H1 (cell line): ENCODE measurements around the gene PET100. TPM values are rescaled to one million over a fixed set of nuclear protein-coding genes. Genes with fewer than 3 reads are reported as not detected.

Experiments used
- CTCF ChIA-PET: fragments of 300-600 bp; sonication (Branson Sonifier 250); formaldehyde crosslinking; loops from one replicate; lab custom pipeline; 2021; ENCODE audit not compliant: partially characterized antibody; lab: Charles Lee
- POLR2A ChIA-PET: fragments of 300-600 bp; sonication (Branson Sonifier 250); formaldehyde crosslinking; loops from one replicate; lab custom pipeline; 2021; ENCODE audit warnings: inconsistent platforms; ENCODE audit not compliant: partially characterized antibody; lab: Charles Lee
- DNase-seq, 2 experiments: peaks; one replicate each; pipeline versions ENCODE4 v3.0.0 to v3.0.0-alpha.2; 2010 to 2022; ENCODE audit warnings: low spot score in 2 of 2, low read depth in 1 of 2, mixed read lengths in 1 of 2
- FAIRE-seq: peaks from 2 replicates; lab custom pipeline; 2011; peaks lifted over from hg19 to GRCh38; lab: Jason Lieb, UNC
- H2AFZ ChIP-seq: 2 replicates; pipeline ENCODE4 v1.8.1; 2012; ENCODE audit warnings: low read length, inconsistent platforms
- H2AK5ac ChIP-seq: 2 replicates; pipeline ENCODE4 v1.6.1; 2013; ENCODE audit warnings: low read depth, low read length
- H2BK120ac ChIP-seq: replicated peaks from 2 replicates; pipeline ENCODE3; 2013; ENCODE audit warnings: low read depth, low read length, inconsistent platforms
- H2BK12ac ChIP-seq: 2 replicates; pipeline ENCODE4 v1.6.1; 2013; ENCODE audit warnings: low read depth, low read length
- H2BK15ac ChIP-seq: 2 replicates; pipeline ENCODE4 v1.6.1; 2013; ENCODE audit warnings: low read length
- H2BK20ac ChIP-seq: 2 replicates; pipeline ENCODE4 v1.6.1; 2013; ENCODE audit warnings: low read length
- H2BK5ac ChIP-seq: 2 replicates; pipeline ENCODE4 v1.6.1; 2013; ENCODE audit warnings: low read depth, low read length
- H3K14ac ChIP-seq: 2 replicates; pipeline ENCODE4 v1.6.1; 2013; ENCODE audit warnings: inconsistent platforms; ENCODE audit not compliant: insufficient read length
- H3K18ac ChIP-seq: 2 replicates; pipeline ENCODE4 v1.6.1; 2013; ENCODE audit warnings: low read length; ENCODE audit errors: extremely low read depth
- H3K23ac ChIP-seq: 2 replicates; pipeline ENCODE4 v1.6.1; 2013; ENCODE audit warnings: inconsistent platforms; ENCODE audit not compliant: insufficient read length
- H3K23me2 ChIP-seq: 2 replicates; pipeline ENCODE4 v1.6.1; 2013; ENCODE audit warnings: low read depth, low read length
- H3K27ac ChIP-seq: 2 replicates; pipeline ENCODE4 v1.6.1; 2011; ENCODE audit warnings: low read depth, low read length, inconsistent platforms
- H3K27me3 ChIP-seq, 4 experiments: replicated peaks in 1 of 4; 1 replicate in 1 of 4; 2 replicates in 3 of 4; pipeline versions ENCODE4 v1.6.1 to v1.8.1; 2011 to 2013; ENCODE audit warnings: low read length in 3 of 4, mild to moderate bottlenecking in 3 of 4, inconsistent platforms in 2 of 4, mixed read lengths in 2 of 4, moderate library complexity in 1 of 4; ENCODE audit not compliant: control insufficient read depth in 3 of 4, insufficient read depth in 3 of 4; ENCODE audit errors: extremely low read depth in 1 of 4
- H3K36me3 ChIP-seq, 4 experiments: 2 replicates each; pipeline versions ENCODE4 v1.6.1 to v1.8.1; 2011 to 2013; ENCODE audit warnings: mild to moderate bottlenecking in 4 of 4, low read length in 3 of 4, moderate library complexity in 2 of 4, control low read depth in 1 of 4, inconsistent platforms in 1 of 4; ENCODE audit not compliant: insufficient read depth in 4 of 4, control insufficient read depth in 2 of 4
- H3K4ac ChIP-seq: replicated peaks from 2 replicates; pipeline ENCODE3; 2013; ENCODE audit warnings: low read length, low read depth, mixed read lengths, inconsistent platforms; ENCODE audit not compliant: insufficient read length
- H3K4me1 ChIP-seq, 4 experiments: replicated peaks in 1 of 4; 1 replicate in 1 of 4; 2 replicates in 3 of 4; pipeline versions ENCODE4 v1.6.1 to v1.8.1; 2011 to 2013; ENCODE audit warnings: low read length in 3 of 4, inconsistent platforms in 2 of 4, mixed read lengths in 1 of 4; ENCODE audit not compliant: insufficient read depth in 4 of 4, control insufficient read depth in 3 of 4
- H3K4me2 ChIP-seq, 2 experiments: 2 replicates each; pipeline versions ENCODE4 v1.6.1 to v1.8.1; 2011 to 2013; ENCODE audit warnings: low read depth in 2 of 2, low read length in 2 of 2, control low read depth in 1 of 2, inconsistent platforms in 1 of 2, mild to moderate bottlenecking in 1 of 2; ENCODE audit not compliant: insufficient read depth in 1 of 2
- H3K4me3 ChIP-seq, 4 experiments: fragments of 200-600, 300-600 bp in 1 of 4; sonication (generic), shearing (Covaris generic), sonication (Bioruptor Twin) in 1 of 4; 2 replicates each; pipeline versions ENCODE4 v1.5.1 to v1.8.1; 2011 to 2016; ENCODE audit warnings: low read length in 4 of 4, low read depth in 3 of 4, control low read depth in 2 of 4, inconsistent platforms in 2 of 4, mild to moderate bottlenecking in 2 of 4, mixed read lengths in 1 of 4, moderate library complexity in 1 of 4; ENCODE audit not compliant: insufficient read depth in 2 of 4; ENCODE audit errors: extremely low read depth in 1 of 4
- H3K56ac ChIP-seq: replicated peaks from 2 replicates; pipeline ENCODE3; 2013; ENCODE audit warnings: low read depth, mild to moderate bottlenecking, mixed read lengths, low read length, inconsistent platforms; ENCODE audit not compliant: insufficient read length
- H3K79me1 ChIP-seq: 2 replicates; pipeline ENCODE4 v1.6.1; 2013; ENCODE audit warnings: low read depth, low read length, control low read depth
- H3K79me2 ChIP-seq, 2 experiments: 2 replicates each; pipeline versions ENCODE4 v1.6.1 to v1.8.1; 2012 to 2013; ENCODE audit warnings: low read length in 2 of 2, mild to moderate bottlenecking in 2 of 2, inconsistent platforms in 1 of 2; ENCODE audit not compliant: insufficient read depth in 2 of 2, control insufficient read depth in 1 of 2
- H3K9ac ChIP-seq, 4 experiments: replicated peaks in 1 of 4; 1 replicate in 1 of 4; 2 replicates in 3 of 4; pipeline versions ENCODE4 v1.6.1 to v1.8.1; 2011 to 2013; ENCODE audit warnings: low read depth in 3 of 4, low read length in 3 of 4, control low read depth in 2 of 4, mild to moderate bottlenecking in 2 of 4, moderate library complexity in 2 of 4, inconsistent platforms in 1 of 4; ENCODE audit errors: extremely low read depth in 1 of 4
- H3K9me3 ChIP-seq, 2 experiments: 2 replicates each; pipeline versions ENCODE4 v1.6.1 to v1.8.1; 2012 to 2013; ENCODE audit warnings: mild to moderate bottlenecking in 2 of 2, moderate library complexity in 2 of 2, control low read depth in 1 of 2, inconsistent platforms in 1 of 2, low read depth in 1 of 2, low read length in 1 of 2, mixed read lengths in 1 of 2; ENCODE audit not compliant: insufficient read depth in 2 of 2
- H4K20me1 ChIP-seq, 2 experiments: replicated peaks in 1 of 2; 2 replicates each; pipeline versions ENCODE3 to v1.8.1; 2011 to 2013; ENCODE audit warnings: inconsistent platforms in 2 of 2, low read length in 2 of 2, mild to moderate bottlenecking in 1 of 2; ENCODE audit not compliant: insufficient read depth in 2 of 2, control insufficient read depth in 1 of 2
- H4K5ac ChIP-seq: 2 replicates; pipeline ENCODE4 v1.6.1; 2013; ENCODE audit warnings: low read length, low read depth, mixed read lengths, inconsistent platforms; ENCODE audit not compliant: insufficient read length
- H4K8ac ChIP-seq: 2 replicates; pipeline ENCODE4 v1.8.0; 2013; ENCODE audit warnings: mild to moderate bottlenecking, moderate library complexity, low read length, inconsistent platforms; ENCODE audit not compliant: insufficient read depth; ENCODE audit errors: extremely low read depth
- H4K91ac ChIP-seq: replicated peaks from 2 replicates; pipeline ENCODE3; 2013; ENCODE audit warnings: low read length, mixed read lengths, inconsistent platforms; ENCODE audit not compliant: insufficient read length
- ASH2L ChIP-seq: fragments of 200-600, 300-600 bp; sonication (generic); IDR thresholded peaks from one replicate; pipeline ENCODE4 v1.7.1; 2017; ENCODE audit warnings: low read length
- ATF3 ChIP-seq: IDR thresholded peaks from 2 replicates; pipeline ENCODE4 v1.6.1; 2011; ENCODE audit warnings: low read depth, mild to moderate bottlenecking, low read length; ENCODE audit not compliant: insufficient read depth
- BACH1 ChIP-seq: IDR thresholded peaks from 2 replicates; pipeline ENCODE4 v1.6.1; 2012; ENCODE audit warnings: low read length, improper control_type of control experiment
- BRCA1 ChIP-seq: IDR thresholded peaks from 2 replicates; pipeline ENCODE4 v1.6.1; 2012; ENCODE audit warnings: low read depth, low read length, improper control_type of control experiment
- HDAC6 ChIP-seq: IDR thresholded peaks from one replicate; pipeline ENCODE4 v1.7.1; 2012; ENCODE audit warnings: low read depth, mild to moderate bottlenecking, inconsistent platforms, low read length, moderate library complexity
- RXRA ChIP-seq: IDR thresholded peaks from 2 replicates; pipeline ENCODE4 v1.6.1; 2011; ENCODE audit warnings: low read depth, mild to moderate bottlenecking, low read length, moderate library complexity; ENCODE audit not compliant: insufficient read depth
- SUZ12 ChIP-seq: fragments of 200-600 bp; sonication (generic); IDR thresholded peaks from 2 replicates; pipeline ENCODE4 v1.6.1; 2012; ENCODE audit warnings: mild to moderate bottlenecking, inconsistent platforms, low read length, moderate library complexity, mixed read lengths
- WGBS, 2 experiments: shearing (Covaris generic) in 1 of 2; methylation state at CpG; one replicate each; pipeline versions ENCODE4 v1.1.6 to v1.1.7; 2013 to 2015; ENCODE audit warnings: low lambda C conversion rate in 2 of 2, mixed read lengths in 2 of 2, inconsistent platforms in 1 of 2, low coverage in 1 of 2, missing lambda C conversion rate in 1 of 2; ENCODE audit not compliant: insufficient replicate concordance in 2 of 2, insufficient coverage in 1 of 2, insufficient read length in 1 of 2; ENCODE audit errors: extremely low coverage in 1 of 2, missing lambda C conversion rate in 1 of 2; 5-methylcytosine and 5-hydroxymethylcytosine counted together
- polyA plus RNA-seq, 7 experiments: library from polyadenylated mRNA; depleted of rRNA in 3 of 7; stranded (reverse) in 5 of 7; unstranded in 2 of 7; fragments of >200 nt in 5 of 7; fragments of 200-250 nt in 2 of 7; gene quantifications; 1 replicate in 5 of 7; 2 replicates in 1 of 7; 4 replicates in 1 of 7; pipeline versions ENCODE4 v1.2.1 to v1.2.3, GENCODE V29; 2011 to 2013; ENCODE audit warnings: missing spikeins in 2 of 7, mixed read lengths in 2 of 7
- total RNA-seq: library from RNA; stranded (reverse); fragmentation: NEBNext Ultra II Directional; extraction: Animal tissue kit (Norgen Biotek cat#: 25700); gene quantifications from 2 replicates; pipeline ENCODE4 v1.2.1, GENCODE V29; 2021

The PET100 gene
- total and polyA plus RNA-seq, 2 of the 8 experiments (the other 6 are each of a cell fraction or from before 2014, with no cell fraction given): 80.8 to 105 TPM

DNA sequence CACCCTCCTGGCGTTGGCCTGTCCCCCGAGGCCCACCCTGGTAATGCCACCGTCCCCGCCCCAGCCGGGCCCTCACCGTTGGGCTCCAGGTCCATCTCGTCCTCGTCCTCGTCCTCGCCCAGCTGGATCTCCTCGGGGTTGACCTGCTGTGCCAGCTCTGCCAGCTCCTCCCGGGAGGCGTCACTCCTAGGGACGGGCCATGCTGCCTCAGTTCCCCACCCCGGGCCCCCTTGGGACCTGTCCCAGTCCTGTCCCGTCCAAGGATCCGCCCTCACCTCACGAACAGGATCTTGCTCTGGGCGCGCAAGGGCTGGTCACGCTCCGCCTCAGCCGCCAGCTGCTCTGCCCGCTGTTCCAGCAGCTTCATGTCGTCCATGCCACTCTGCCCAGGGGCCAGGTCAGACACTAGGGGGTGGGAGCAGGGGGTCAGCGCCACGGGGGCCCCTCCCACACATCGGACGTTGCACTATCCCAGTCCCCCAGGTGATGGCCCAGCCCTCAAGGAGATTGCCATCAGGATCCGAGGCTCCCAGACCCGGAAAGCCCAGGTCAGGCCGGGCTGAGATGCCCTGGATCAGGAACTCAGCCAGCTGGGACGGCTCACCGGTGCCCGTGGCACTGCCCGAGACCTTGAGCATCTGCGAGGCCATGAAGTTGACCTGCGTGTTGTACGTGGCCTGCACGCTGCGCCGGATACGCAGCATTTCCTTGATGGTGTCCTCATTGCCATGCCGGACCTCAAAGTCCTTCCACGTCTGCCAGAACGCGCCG is 9.7 kb upstream of the PET100 start:
- H3K27me3 ChIP-seq: no peaks in the 10 kb centered on the region
- ChIA-PET POLR2A (interaction anchor here (0.9 to 4.3 kb wide), 7 partner anchors 8 to 52 kb away, joined by 3 to 29 read pairs (median 5); partner anchors contain the start of genes PET100 and XAB2), CTCF (interaction anchor here (0.7 to 1.5 kb wide), 3 partner anchors 10 to 180 kb away, joined by 3 read pairs; no protein-coding TSS in a partner anchor)

More for the DNA sequence above, 9.7 kb upstream of the PET100 start:
- H2AFZ ChIP-seq: no peak overlapping the region
- H3K9me3 ChIP-seq: no peaks in the 10 kb centered on the region
- H3K27ac ChIP-seq: no peak overlapping the region
- H3K23me2 ChIP-seq: no peaks in the 10 kb centered on the region
- H3K4me3 ChIP-seq: no peak overlapping the region
- DNase-seq (no peak), FAIRE-seq (no peak)
- no peak overlapping the region for H2BK120ac ChIP-seq
- no peaks in the 10 kb centered on the region for H3K79me2 ChIP-seq
- H3K9ac ChIP-seq: no peak overlapping the region
- no peak overlapping the region for H3K56ac ChIP-seq
- H2BK5ac ChIP-seq: no peak overlapping the region
- 90% methylated on average over 21 of the region's 48 CpGs; no CpG with 5 or more reads in 1 of the 2 experiments for WGBS, 2 experiments
- H2BK20ac ChIP-seq: no peak overlapping the region
- H3K14ac ChIP-seq: no peak overlapping the region
- no peak for TF ChIP-seq HDAC6
- no peak for TF ChIP-seq BACH1
- no peak for TF ChIP-seq SUZ12
- no peak for TF ChIP-seq RXRA
- TF ChIP-seq BRCA1: no peak
- TF ChIP-seq ATF3: no peak
- TF ChIP-seq ASH2L: no peak
- no peak overlapping the region for H4K91ac ChIP-seq
- H4K20me1 ChIP-seq: peaks cover 7 to 14% of the 10 kb centered on the region in 2 experiments
- no peak overlapping the region for H4K5ac ChIP-seq
- H3K4ac ChIP-seq: no peak overlapping the region
- H4K8ac ChIP-seq: no peak overlapping the region
- H3K4me1 ChIP-seq: no peaks in the 10 kb centered on the region
- no peak overlapping the region for H2BK12ac ChIP-seq
- no peak overlapping the region for H3K18ac ChIP-seq
- no peak overlapping the region for H2BK15ac ChIP-seq
- peaks cover 8 to 54% (median 23%) of the 10 kb centered on the region in 4 experiments; a peak in 6 of 8 replicates for H3K36me3 ChIP-seq
- no peak overlapping the region for H3K4me2 ChIP-seq
- no peak overlapping the region for H3K23ac ChIP-seq
- no peak overlapping the region for H2AK5ac ChIP-seq
- H3K79me1 ChIP-seq: no peaks in the 10 kb centered on the region; the same call in 1 of the 2 replicates
